ENCODE results near the gene ARHGAP42. TPM values are rescaled to one million over a fixed set of nuclear protein-coding genes. Genes with fewer than 3 reads are reported as not detected.

The ARHGAP42 gene
- polyA plus RNA-seq, 1 donor (not counting 4 experiments of a cell fraction or from before 2014, with no cell fraction given): 5.5 TPM

DNA sequence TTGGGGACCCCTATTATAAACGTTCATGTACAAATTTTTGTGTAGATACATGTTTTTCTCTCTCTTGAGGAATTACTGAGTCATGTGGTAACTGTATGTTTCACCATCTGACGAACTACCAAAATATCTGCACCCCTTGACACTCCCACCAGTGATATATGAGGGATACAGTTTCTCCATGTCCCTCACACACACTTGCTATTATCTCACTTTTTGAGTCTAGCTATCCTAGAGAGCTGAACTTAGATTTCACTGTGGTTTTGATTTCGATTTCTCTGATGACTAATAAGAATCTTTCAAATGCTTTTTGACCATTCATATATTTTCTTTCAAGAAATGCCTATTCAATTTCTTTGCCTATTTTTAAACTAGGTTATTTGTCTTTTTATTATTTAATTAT, 242.3 kb downstream of the ARHGAP42 start:
- DNase-seq (ENCODE audit: low read depth, low spot score) (no peak), FAIRE-seq (no peak)
- Histone ChIP-seq H2AFZ (ENCODE audit: control insufficient read depth, low read length) (no peak overlapping the region), H3K4me2 (ENCODE audit: control insufficient read depth, extremely low read depth, insufficient read depth, low read depth, low read length) (no peak overlapping the region), H3K4me1 (ENCODE audit: control insufficient read depth, extremely low read depth, insufficient read depth, low read length) (peaks cover 24% of the 10 kb centered on the region), H3K27me3 (ENCODE audit: control insufficient read depth, extremely low read depth, insufficient read depth, low read length) (no peaks in the 10 kb centered on the region), H3K9me3 (ENCODE audit: control insufficient read depth, low read depth, low read length) (no peaks in the 10 kb centered on the region), H4K20me1 (ENCODE audit: control insufficient read depth, extremely low read depth, insufficient read depth, low read length) (no peaks in the 10 kb centered on the region), H3K27ac (ENCODE audit: control insufficient read depth, insufficient read depth, low read length) (no peak overlapping the region), H3K36me3 (ENCODE audit: control insufficient read depth in 2 of 2, extremely low read depth in 1 of 2, insufficient read depth in 2 of 2, low read length in 2 of 2) (no peaks in the 10 kb centered on the region), H3K9me1 (ENCODE audit: control insufficient read depth, extremely low read depth, insufficient read depth, low read length) (no peaks in the 10 kb centered on the region), H3K9ac (ENCODE audit: control insufficient read depth, extremely low read depth, insufficient read depth, low read length) (peak overlapping the region; percentile 6), H3K4me3 (ENCODE audit: control insufficient read depth in 2 of 3, extremely low read depth in 1 of 3, insufficient read depth in 2 of 3, low read depth in 1 of 3, low read length in 3 of 3) (no peak overlapping the region), H3K79me2 (ENCODE audit: control insufficient read depth, insufficient read depth, low read length) (no peaks in the 10 kb centered on the region)
- TF ChIP-seq EZH2 (IDR thresholded peaks at IDR 0.05; ENCODE audit: low read length): no peak
- dilution Hi-C loops (cut with MboI; ENCODE audit: extremely low pct_ligation_motif_present, low sequenced_read_pairs): no loop called here

DNA sequence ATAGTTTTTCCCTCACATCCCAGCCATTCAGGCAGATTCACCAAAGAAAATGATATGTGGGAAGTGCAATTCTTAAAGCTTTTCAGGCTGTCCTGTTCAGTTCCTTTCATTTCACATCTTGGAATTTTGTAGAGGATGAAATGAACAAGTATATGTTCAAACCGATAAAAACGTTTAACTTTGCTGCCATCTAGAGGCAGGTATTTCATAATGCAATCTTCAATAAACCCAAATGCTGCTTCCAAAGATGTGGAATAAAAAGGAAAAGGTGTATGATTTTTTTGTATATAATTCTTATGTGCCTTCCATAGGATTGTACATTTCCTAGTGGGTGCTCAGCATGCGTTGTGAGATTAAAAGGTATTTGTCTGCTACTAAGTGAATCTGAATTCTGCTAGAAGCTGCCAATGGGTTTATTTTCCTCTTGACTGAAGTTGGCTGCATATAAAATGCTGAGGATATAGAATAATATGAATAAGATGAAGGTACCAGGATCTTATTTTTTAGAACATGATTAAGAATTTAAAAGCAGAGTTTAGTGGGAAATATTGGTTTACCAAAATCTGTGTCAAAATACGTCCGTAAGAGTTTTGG, 243.2 kb downstream of the ARHGAP42 start:
- H3K79me2 ChIP-seq (ENCODE audit: control insufficient read depth, insufficient read depth, low read length): no peaks in the 10 kb centered on the region
- no peak overlapping the region for H3K4me3 ChIP-seq (ENCODE audit: control insufficient read depth in 2 of 3, extremely low read depth in 1 of 3, insufficient read depth in 2 of 3, low read depth in 1 of 3, low read length in 3 of 3)
- no peaks in the 10 kb centered on the region for H4K20me1 ChIP-seq (ENCODE audit: control insufficient read depth, extremely low read depth, insufficient read depth, low read length)
- TF ChIP-seq EZH2 (IDR thresholded peaks at IDR 0.05; ENCODE audit: low read length): no peak
- TF ChIP-seq, protein P1, sequence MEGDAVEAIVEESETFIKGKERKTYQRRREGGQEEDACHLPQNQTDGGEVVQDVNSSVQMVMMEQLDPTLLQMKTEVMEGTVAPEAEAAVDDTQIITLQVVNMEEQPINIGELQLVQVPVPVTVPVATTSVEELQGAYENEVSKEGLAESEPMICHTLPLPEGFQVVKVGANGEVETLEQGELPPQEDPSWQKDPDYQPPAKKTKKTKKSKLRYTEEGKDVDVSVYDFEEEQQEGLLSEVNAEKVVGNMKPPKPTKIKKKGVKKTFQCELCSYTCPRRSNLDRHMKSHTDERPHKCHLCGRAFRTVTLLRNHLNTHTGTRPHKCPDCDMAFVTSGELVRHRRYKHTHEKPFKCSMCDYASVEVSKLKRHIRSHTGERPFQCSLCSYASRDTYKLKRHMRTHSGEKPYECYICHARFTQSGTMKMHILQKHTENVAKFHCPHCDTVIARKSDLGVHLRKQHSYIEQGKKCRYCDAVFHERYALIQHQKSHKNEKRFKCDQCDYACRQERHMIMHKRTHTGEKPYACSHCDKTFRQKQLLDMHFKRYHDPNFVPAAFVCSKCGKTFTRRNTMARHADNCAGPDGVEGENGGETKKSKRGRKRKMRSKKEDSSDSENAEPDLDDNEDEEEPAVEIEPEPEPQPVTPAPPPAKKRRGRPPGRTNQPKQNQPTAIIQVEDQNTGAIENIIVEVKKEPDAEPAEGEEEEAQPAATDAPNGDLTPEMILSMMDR (optimal IDR thresholded peaks at IDR 0.05 in 1 of 3, IDR thresholded peaks at IDR 0.05 in 1 of 3, conservative IDR thresholded peaks at IDR 0.05 in 1 of 3; ENCODE audit: extremely low read depth in 1 of 3, insufficient read depth in 2 of 3, low read length in 3 of 3): peak in 2 of 3 experiments; percentile 21 to 49
- H3K9me3 ChIP-seq (ENCODE audit: control insufficient read depth, low read depth, low read length): no peaks in the 10 kb centered on the region
- H3K9ac ChIP-seq (ENCODE audit: control insufficient read depth, extremely low read depth, insufficient read depth, low read length): no peak overlapping the region
- no peaks in the 10 kb centered on the region for H3K27me3 ChIP-seq (ENCODE audit: control insufficient read depth, extremely low read depth, insufficient read depth, low read length)
- dilution Hi-C loops (cut with MboI; ENCODE audit: extremely low pct_ligation_motif_present, low sequenced_read_pairs): no loop called here
- H3K36me3 ChIP-seq (ENCODE audit: control insufficient read depth in 2 of 2, extremely low read depth in 1 of 2, insufficient read depth in 2 of 2, low read length in 2 of 2): no peaks in the 10 kb centered on the region
- no peaks in the 10 kb centered on the region for H3K9me1 ChIP-seq (ENCODE audit: control insufficient read depth, extremely low read depth, insufficient read depth, low read length)
- DNase-seq (ENCODE audit: low read depth, low spot score) (peak; percentile 17), FAIRE-seq (no peak)
- no peak overlapping the region for H3K4me2 ChIP-seq (ENCODE audit: control insufficient read depth, extremely low read depth, insufficient read depth, low read depth, low read length)
- no peak overlapping the region for H3K27ac ChIP-seq (ENCODE audit: control insufficient read depth, insufficient read depth, low read length)
- peaks cover 24% of the 10 kb centered on the region for H3K4me1 ChIP-seq (ENCODE audit: control insufficient read depth, extremely low read depth, insufficient read depth, low read length)
- no peak overlapping the region for H2AFZ ChIP-seq (ENCODE audit: control insufficient read depth, low read length)
